ENCODE data around the gene USP48. TPM values are rescaled to one million over a fixed set of nuclear protein-coding genes. Genes with fewer than 3 reads are reported as not detected.

USP48 gene
- total and polyA plus RNA-seq, 2 of the 13 experiments (the other 11 are each of a cell fraction or from before 2014, with no cell fraction given): 30.4 to 30.7 TPM

DNA sequence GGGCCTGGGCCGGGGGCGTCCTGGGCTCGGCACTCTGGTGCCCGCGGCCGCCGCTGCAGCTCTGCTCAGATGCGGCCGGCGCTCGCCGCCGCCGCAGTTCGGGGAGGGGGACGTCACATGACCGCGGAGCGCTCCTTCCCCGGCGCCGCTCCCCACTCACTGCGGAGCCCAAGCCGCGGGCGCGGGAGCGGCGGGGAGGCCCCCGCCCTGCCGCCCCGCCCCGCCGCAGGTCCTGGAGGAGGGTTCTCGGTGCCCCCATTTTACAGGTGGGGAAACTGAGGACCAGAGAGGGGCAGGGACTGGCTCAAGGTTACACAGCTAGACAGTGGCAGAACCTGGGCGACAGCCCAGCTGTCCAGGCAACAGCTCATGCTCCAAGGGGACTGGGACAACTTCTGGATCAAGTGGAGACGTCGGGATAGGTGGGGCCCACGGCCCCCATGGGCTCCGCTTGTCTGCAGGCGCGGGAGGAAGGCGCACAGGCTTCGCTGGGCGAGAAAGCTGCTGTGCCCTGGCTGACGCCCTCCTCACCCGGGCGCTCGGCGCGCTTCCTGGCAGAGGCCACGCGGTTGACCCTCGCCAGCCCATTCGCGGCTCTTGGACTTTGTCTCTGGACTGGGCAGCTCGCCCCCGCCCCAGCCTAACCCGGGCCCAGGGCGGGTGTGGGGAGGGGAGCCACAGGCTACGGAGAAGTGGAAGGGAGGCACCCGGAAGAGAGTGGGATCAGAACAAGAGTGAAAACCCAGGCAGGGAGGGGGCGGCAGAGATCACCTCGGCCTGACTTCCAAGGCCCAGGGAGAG is 113.5 kb downstream of the USP48 start, which contains the start of gene RAP1GAP (continued):
- TF ChIP-seq, protein P1, sequence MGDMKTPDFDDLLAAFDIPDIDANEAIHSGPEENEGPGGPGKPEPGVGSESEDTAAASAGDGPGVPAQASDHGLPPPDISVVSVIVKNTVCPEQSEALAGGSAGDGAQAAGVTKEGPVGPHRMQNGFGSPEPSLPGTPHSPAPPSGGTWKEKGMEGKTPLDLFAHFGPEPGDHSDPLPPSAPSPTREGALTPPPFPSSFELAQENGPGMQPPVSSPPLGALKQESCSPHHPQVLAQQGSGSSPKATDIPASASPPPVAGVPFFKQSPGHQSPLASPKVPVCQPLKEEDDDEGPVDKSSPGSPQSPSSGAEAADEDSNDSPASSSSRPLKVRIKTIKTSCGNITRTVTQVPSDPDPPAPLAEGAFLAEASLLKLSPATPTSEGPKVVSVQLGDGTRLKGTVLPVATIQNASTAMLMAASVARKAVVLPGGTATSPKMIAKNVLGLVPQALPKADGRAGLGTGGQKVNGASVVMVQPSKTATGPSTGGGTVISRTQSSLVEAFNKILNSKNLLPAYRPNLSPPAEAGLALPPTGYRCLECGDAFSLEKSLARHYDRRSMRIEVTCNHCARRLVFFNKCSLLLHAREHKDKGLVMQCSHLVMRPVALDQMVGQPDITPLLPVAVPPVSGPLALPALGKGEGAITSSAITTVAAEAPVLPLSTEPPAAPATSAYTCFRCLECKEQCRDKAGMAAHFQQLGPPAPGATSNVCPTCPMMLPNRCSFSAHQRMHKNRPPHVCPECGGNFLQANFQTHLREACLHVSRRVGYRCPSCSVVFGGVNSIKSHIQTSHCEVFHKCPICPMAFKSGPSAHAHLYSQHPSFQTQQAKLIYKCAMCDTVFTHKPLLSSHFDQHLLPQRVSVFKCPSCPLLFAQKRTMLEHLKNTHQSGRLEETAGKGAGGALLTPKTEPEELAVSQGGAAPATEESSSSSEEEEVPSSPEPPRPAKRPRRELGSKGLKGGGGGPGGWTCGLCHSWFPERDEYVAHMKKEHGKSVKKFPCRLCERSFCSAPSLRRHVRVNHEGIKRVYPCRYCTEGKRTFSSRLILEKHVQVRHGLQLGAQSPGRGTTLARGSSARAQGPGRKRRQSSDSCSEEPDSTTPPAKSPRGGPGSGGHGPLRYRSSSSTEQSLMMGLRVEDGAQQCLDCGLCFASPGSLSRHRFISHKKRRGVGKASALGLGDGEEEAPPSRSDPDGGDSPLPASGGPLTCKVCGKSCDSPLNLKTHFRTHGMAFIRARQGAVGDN (CRISPR knock-in tag; IDR thresholded peaks at IDR 0.05): peak; percentile 99
- TF ChIP-seq ZNF17 (CRISPR knock-in tag; IDR thresholded peaks at IDR 0.05) (no peak), CHD2 (IDR thresholded peaks at IDR 0.05; ENCODE audit: low read depth, low read length) (no peak), PRMT3 (CRISPR knock-in tag; IDR thresholded peaks at IDR 0.05; ENCODE audit: borderline replicate concordance, low read depth) (peak; percentile 86; the same call in 1 of the 2 replicates), JUN (CRISPR knock-in tag; IDR thresholded peaks at IDR 0.05) (no peak), TCF7L2 (IDR thresholded peaks at IDR 0.05; ENCODE audit: low read depth, low read length) (no peak), HOXA9 (CRISPR knock-in tag; IDR thresholded peaks at IDR 0.05; ENCODE audit: borderline replicate concordance) (no peak), ZSCAN22 (CRISPR knock-in tag; IDR thresholded peaks at IDR 0.05) (no peak), TCF12 (IDR thresholded peaks at IDR 0.05) (no peak), TCF12 (CRISPR knock-in tag; IDR thresholded peaks at IDR 0.05) (no peak; the same call in 1 of the 2 replicates), ZNF766 (CRISPR knock-in tag; IDR thresholded peaks at IDR 0.05; ENCODE audit: borderline replicate concordance) (peak; percentile 17; the same call in 1 of the 2 replicates), ZNF547 (CRISPR knock-in tag; IDR thresholded peaks at IDR 0.05) (peak; percentile 75; the same call in 1 of the 2 replicates), ZNF274 (CRISPR knock-in tag; IDR thresholded peaks at IDR 0.05) (no peak; the same call in 1 of the 2 replicates), NR2F6 (IDR thresholded peaks at IDR 0.05) (peak; percentile 44; the same call in 1 of the 2 replicates), NR2F6 (CRISPR knock-in tag; IDR thresholded peaks at IDR 0.05) (peak; percentile 88), ZNF703 (CRISPR knock-in tag; IDR thresholded peaks at IDR 0.05; ENCODE audit: borderline replicate concordance) (no peak; the same call in 1 of the 2 replicates)
- TF ChIP-seq, protein P2, sequence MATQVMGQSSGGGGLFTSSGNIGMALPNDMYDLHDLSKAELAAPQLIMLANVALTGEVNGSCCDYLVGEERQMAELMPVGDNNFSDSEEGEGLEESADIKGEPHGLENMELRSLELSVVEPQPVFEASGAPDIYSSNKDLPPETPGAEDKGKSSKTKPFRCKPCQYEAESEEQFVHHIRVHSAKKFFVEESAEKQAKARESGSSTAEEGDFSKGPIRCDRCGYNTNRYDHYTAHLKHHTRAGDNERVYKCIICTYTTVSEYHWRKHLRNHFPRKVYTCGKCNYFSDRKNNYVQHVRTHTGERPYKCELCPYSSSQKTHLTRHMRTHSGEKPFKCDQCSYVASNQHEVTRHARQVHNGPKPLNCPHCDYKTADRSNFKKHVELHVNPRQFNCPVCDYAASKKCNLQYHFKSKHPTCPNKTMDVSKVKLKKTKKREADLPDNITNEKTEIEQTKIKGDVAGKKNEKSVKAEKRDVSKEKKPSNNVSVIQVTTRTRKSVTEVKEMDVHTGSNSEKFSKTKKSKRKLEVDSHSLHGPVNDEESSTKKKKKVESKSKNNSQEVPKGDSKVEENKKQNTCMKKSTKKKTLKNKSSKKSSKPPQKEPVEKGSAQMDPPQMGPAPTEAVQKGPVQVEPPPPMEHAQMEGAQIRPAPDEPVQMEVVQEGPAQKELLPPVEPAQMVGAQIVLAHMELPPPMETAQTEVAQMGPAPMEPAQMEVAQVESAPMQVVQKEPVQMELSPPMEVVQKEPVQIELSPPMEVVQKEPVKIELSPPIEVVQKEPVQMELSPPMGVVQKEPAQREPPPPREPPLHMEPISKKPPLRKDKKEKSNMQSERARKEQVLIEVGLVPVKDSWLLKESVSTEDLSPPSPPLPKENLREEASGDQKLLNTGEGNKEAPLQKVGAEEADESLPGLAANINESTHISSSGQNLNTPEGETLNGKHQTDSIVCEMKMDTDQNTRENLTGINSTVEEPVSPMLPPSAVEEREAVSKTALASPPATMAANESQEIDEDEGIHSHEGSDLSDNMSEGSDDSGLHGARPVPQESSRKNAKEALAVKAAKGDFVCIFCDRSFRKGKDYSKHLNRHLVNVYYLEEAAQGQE (IDR thresholded peaks at IDR 0.05; ENCODE audit: borderline replicate concordance in 1 of 2, low read depth in 1 of 2, low read length in 2 of 2): no peak
- TF ChIP-seq, protein P3, sequence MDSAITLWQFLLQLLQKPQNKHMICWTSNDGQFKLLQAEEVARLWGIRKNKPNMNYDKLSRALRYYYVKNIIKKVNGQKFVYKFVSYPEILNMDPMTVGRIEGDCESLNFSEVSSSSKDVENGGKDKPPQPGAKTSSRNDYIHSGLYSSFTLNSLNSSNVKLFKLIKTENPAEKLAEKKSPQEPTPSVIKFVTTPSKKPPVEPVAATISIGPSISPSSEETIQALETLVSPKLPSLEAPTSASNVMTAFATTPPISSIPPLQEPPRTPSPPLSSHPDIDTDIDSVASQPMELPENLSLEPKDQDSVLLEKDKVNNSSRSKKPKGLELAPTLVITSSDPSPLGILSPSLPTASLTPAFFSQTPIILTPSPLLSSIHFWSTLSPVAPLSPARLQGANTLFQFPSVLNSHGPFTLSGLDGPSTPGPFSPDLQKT (CRISPR knock-in tag; IDR thresholded peaks at IDR 0.05; ENCODE audit: borderline replicate concordance): no peak
- TF ChIP-seq, protein P4, sequence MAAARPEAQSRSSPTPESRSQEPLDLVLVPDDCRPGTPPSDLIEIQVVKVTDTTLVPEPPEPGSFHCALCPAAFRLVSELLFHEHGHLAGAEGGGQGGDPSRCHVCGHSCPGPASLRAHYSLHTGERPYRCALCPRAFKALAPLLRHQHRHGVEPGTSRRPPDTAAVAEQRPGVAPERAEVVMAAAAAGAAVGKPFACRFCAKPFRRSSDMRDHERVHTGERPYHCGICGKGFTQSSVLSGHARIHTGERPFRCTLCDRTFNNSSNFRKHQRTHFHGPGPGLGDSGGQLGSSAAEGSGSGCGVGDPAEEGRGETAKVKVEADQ (CRISPR knock-in tag; IDR thresholded peaks at IDR 0.05; ENCODE audit: borderline replicate concordance): no peak
